G401.6 (cell line): ENCODE data around the gene ATP5PO.
"Not testable (repeated sequence)": the region's sequence is repeated elsewhere in the genome, so short reads cannot be mapped to it uniquely, and the experiment has no call there.

Experiments used
- FAIRE-seq: peaks from 2 replicates; lab custom pipeline; 2012; peaks lifted over from hg19 to GRCh38; lab: Jason Lieb, UNC

Gene ATP5PO

DNA sequence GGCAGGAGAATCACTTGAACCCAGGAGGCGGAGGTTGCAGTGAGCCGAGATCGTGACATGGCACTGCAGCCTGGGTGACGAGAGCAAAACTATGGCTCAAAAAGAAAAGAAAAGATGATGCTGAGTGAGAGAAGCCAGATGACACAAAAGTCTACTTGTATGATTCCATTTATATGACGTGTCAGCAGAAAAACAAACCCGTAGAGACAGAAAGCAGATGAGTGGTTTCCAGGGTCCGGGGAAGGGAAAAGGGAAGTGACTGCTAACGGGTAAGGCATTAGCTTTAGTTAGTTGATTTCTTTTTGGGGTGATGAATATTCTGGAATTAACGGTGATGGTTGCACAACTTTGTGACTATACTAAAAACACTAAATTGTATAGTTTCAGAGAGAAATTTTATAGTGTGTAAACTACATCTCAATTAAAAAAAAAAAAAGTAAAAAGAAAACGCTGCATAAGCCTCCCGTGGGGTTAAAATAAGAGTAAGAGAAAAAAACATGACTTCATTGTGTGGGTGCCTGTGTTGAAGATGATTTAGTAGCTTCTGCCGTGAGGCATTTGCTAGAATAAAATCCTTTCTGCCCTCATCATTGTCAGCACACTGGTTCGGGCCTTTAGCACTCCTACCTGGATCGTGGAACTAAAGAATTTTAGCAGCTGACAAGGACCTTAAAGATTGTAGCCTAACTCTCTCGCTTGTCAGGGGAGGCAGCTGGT, 24.7 kb upstream of the ATP5PO start:
- FAIRE-seq = no peak

DNA sequence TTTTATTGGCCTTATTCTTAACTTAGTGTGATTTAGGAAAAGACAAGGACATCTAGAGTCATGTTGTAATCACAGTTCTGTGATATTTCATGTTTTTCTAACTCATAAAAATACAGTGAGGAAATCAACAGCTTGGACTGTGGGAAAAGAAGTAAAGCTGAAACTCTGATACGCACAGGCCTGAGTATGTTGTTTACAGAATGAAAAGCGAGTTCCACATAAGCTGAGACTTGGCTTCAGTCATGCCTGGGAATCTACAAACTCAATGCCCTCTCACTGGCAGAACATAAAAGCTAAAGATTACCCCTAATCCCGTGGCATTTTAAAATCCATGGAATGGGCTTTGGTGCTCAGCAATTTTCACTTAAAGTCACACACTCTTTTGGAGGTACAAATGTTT, 23.6 kb upstream of the ATP5PO start:
- FAIRE-seq = no peak

DNA sequence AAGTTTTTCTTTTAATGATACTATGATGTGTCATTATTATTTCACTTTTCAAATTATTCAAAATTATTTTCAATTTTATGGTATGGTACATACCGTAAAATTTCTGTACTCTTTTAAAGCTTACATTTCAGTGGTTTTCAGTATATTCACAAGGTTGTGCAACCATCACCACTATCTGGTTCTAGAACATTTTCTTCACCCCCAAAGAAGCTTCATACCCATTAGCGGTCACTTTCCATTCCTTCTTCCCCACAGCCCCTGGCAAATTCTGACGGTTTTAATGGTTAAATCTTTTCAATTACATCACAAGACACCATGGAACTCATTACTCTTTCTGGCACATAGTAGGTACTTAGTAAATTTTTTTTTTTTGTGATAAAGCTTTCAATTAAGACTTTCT, 22.8 kb upstream of the ATP5PO start:
- no peak for FAIRE-seq

DNA sequence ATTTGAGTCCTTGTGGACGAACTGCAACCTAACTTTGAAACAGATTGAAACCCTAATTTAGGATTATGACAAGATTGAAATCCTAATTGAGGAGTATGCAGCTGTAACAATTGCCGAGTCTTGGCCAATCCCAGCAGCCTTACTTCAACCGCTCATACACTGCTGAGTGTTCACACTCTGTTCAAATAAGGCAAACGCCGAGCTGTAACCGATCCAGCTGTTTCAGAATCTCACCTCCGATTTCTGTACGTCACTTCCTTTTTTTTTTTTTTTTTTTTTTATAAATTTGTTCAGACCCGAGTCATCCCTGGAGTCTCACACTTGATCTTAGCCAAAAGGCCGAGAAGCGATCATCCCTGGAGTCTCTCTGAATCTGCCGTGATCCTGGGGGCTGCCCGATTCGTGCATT, 22.3 kb upstream of the ATP5PO start:
- no peak for FAIRE-seq

DNA sequence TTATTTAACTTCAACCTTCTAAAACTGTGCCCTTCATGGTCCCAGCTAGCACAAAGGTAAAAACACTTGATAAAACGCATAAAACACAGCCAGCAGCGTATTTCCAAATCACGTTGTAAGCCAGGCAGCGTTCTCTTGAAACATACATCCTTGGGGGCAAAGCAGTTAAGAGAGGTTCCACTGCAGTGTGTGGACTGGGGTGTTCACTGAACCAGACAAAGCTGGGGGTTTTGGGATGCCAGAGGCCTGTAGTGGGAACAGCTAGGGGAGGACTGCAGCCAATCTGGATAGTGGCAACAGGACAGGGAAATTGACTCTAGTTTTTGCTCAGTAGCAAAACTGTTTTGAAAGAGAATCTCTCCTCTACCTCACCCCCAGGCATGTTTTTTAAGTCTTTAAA, 21.5 kb upstream of the ATP5PO start:
- FAIRE-seq = no peak

DNA sequence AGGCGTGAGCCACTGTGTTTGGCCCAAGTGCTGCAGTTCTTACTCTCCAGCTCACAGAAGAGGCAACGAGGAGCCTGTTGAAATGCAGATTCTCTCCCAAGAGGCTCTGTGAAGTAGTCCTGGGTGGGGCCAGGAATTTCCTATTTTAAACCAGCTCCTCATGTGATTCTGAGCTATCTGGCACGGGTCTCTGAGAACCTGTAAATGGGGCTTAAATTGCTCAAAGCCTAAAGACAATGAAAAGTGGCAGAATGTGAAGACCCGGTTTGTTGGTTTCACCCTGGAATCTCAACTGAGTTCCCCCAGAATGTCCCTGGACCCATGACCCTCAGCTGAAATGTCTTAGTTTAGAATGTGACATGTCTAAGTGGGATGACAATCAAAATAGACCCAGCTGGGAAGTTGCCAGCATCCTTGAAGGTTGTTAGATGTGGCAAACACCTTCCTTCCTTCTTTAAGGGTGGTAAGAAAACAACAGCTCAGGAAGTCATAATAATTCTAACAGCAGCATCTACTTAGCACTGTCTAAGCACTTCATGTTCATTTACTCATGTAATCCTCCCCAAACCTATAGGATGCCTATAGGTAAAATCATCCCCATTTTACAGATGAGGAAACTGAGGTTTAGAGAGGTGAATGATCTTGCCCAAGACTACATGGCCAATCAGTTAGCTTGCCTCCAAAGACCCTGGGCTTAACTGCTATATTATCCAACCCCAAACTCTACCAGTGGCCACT, 20.9 kb upstream of the ATP5PO start:
- no peak for FAIRE-seq

DNA sequence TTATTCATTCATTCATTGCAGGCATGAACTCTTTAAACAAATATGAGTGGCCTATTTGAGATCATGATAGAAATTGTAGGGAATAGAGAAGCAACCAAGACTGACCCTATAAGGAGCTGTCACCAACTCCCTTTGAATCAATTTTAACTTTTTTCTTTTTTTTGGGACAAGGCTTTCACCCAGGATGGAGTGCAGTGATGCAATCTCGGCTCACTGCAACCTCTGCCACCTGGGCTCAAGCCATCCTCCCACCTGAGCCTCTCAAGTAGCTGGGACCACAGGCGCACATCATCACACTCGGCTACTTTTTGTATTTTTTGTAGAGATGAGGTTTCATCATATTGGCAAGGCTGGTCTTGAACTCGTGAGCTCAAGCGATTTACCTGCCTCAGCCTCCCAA, 17.1 kb upstream of the ATP5PO start:
- FAIRE-seq = no peak

DNA sequence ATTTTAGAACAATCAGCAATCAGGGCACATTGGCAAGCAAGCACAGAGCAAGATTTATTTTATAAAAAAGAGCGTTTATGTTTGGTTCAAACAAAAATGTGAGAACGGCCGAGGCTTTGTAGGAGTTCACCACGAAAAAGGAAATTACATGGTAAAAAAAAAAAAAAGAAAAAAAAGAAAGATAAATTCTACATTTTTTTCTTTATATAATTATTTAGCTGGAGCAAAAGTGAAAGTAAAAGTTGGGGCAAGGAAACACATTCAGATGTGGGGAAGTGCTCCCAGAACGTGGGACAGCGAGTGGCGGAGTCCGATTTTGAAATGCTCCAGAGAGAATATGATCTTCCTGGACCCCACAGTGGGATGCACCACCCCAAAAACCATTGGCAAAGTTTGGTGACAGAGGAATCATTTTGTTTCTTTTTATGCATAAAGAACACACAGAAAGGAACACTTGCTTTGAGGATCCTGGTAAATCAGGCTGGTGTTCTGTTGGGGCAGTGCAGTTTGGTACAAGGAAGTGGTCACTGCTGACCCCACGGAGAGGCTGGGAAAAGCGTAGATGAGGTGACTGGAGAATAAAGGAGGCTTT, 16.3 kb upstream of the ATP5PO start:
- FAIRE-seq = no peak

DNA sequence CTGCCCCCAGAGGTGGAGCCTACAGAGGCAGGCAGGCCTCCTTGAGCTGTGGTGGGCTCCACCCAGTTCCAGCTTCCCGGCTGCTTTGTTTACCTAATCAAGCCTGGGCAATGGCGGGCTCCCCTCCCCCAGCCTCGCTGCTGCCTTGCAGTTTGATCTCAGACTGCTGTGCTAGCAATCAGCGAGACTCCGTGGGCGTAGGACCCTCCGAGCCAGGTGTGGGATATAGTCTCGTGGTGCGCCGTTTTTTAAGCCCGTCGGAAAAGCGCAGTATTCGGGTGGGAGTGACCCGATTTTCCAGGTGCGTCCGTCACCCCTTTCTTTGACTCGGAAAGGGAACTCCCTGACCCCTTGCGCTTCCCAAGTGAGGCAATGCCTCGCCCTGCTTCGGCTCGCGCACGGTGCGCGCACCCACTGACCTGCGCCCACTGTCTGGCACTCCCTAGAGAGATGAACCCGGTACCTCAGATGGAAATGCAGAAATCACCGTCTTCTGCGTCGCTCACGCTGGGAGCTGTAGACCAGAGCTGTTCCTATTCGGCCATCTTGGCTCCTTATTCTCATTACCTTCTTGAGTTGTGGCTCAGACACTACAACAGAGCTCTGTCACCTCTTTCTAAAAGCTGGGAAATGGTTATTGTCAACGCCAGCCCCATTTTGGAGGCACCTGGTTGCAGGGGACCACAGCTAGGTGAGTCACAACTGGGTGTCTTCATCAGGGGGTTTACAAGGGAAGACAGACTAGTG, 15.6 kb upstream of the ATP5PO start:
- FAIRE-seq = not testable (repeated sequence)

DNA sequence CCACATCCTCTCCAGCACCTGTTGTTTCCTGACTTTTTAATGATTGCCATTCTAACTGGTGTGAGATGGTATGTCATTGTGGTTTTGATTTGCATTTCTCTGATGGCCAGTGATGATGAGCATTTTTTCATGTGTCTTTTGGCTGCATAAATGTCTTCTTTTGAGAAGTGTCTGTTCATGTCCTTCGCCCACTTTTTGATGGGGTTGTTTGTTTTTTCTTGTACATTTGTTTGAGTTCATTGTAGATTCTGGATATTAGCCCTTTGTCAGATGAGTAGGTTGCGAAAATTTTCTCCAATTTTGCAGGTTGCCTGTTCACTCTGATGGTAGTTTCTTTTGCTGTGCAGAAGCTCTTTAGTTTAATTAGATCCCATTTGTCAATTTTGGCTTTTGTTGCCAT, 10.6 kb upstream of the ATP5PO start:
- FAIRE-seq = not testable (repeated sequence)

DNA sequence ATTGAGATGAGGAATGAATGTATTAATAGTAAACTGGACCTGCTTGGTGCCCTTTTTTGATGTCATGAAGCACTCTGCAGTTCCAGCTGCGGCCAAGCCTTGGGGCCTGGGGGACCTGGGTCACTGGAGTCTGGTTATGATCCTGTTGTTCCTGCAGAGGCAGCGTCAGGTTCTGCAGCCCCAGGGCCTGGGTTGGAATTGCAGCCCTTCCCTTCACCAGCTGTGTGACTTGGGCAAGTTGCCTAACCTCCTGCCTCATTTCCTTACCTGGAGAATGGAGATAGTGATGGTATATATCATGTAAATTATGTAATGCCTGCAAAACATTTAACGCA, 9.1 kb upstream of the ATP5PO start:
- FAIRE-seq = no peak

DNA sequence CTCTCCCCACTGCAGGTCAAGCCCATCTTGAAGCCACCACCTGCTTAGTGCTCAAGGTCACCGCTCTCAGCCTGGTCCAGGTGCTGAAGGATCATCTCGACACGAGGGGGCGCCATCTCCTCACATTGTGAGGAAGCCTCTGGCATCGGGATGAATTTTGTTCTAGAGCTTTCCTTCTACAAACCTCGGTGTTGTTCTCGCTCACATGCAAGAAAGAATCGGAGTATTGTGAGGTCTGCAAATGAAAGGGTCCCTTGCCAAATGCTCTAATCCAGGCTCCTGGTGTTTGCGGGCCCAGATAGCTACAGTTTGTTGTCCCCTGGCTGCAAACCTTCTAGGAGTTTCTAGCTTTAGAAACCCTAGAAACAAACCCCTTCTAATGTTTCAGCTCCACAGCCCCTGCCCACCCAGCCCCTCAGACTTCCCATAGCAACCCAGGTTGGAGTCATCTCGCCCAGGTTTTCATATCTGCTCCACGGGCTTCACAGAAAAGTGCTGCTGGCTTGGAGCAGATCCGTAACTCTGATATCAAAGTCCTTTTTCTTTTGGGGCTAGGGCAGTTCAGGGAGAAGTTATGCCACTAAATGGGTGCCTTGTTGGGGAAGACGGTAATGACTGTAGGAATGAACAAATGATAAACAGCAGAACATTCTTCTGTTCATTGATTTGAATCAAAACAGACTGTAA, 8.6 kb upstream of the ATP5PO start:
- peak; percentile 87 for FAIRE-seq

DNA sequence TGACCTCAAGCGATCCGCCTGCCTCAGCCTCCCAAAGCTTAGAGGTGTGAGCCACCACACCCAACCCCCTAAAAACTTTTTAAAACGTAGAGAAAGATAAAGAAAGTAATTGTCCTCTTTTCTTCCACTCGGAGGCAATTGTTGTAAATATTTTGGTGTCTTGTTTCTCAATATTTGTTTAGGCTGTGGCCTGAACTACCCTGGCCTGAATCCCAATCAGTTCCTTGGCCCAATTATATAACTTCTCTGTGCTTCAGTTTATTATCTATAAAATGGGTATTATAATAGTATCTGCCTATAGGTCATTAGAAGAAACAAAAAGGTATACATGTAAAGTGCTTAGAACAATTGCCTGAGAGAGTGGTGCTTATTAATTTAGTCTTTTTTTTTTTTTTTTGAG, 1.8 kb upstream of the ATP5PO start:
- FAIRE-seq = no peak

DNA sequence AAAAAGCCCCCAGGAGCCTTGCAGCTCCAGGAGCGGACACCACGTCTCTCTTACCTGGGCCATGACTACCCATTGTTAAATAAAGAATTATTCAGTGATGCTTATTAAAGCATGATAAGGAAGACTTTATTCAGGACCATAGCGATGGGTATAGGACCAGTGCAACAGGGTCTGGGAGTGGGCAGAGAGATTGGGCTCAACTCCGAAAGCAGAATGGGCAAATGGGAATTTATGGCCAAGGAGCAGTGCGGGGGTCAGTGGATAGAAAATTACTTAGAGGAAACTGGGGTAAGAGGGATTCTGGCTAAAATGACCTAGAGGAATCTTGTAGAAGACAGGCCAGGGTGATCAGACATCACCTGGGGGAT, 580 bp upstream of the ATP5PO start:
- no peak for FAIRE-seq

DNA sequence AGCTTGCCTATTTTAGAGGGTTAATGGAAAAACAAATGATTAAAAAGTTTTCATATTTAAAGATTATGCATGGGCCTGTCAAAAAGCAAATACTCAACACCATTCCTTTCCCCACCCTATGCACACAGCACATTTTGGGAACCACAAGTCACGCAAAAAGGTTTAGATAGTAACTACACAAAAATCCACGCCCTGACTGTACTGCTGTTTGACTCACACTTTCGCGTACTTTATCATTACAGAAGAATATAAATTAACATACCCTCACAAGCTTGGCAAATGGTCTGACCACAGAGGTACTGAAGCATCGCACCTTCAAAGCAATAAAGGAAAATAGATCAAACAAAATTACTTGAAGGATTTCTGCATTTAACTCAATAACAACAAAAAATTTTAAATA, 1.4 kb downstream of the ATP5PO start:
- no peak for FAIRE-seq

DNA sequence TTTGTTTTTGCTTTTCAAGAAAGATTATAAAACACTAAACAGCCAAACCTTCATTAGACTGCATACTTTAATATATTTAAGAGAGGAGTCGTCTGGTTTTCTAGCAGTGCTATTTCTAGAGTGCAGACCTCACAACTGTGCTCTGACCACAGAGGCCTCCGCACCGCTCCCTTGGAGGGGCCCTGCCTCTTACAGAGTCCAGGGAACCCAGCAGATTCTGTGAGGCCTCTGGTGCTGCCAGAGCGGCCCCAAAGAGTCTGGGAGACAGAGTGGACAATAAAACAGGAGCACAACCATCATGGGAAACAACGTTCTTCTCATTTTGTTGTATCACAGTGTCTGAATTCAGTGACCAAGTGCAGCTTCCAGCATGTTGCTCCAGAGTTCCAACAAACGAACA, 5.8 kb downstream of the ATP5PO start:
- no peak for FAIRE-seq

DNA sequence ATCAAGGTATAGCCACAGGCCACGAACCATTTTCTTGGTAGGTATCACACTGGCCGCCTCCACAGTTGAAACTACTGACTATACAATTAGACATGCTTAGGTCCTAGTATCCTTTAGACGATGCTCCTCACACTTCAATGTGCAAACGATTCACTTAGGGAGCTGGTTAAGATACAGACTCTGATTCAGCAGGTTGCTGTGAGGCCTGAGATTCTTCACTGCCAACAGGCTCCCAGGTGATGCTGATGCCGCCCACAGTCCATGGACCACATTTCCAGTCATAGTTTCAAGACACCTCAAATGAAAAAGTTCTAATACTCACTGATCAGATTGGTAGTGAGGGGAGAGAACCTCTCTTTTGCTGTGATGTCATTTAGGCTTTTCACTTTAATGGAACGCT, 6.8 kb downstream of the ATP5PO start:
- FAIRE-seq = no peak

DNA sequence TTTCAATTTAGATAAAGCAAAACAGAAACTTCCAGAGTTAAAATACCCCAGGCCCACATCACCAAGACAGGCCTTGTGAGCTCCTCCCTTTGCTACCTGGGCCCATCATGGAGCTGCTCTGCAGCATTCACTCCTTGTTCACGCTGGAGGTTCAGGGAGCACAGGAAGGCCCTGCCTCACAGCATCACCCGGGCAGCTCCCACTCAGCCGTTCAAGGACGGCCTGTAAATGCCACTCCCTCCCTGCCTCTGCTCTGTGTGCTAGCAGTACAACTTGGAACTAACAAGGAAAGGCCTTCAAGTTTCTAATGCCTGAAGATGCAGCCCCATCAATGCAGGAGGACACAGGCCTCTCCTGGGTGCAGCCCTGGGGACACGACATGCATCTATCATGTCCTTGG, 11.6 kb downstream of the ATP5PO start:
- FAIRE-seq = no peak

DNA sequence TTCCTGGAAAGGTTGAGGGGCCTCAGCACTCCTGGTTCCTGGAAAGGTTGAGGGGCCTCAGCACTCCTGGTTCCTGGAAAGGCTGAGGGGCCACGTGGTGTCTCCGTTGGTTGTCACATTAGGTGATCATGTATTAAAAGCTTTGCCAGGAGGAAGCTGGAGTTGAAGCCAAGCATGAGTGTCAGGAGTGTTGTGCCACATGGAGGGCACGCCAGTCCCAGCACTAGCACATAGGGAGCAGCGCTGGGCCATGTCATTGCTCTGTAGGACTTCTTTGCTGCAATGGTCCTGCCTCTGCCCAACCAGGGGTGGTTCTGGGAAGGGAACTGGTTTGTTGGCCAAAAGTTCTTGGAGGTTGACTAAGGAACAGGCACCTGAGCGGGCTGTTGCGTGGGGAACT, 13.3 kb downstream of the ATP5PO start:
- no peak for FAIRE-seq

DNA sequence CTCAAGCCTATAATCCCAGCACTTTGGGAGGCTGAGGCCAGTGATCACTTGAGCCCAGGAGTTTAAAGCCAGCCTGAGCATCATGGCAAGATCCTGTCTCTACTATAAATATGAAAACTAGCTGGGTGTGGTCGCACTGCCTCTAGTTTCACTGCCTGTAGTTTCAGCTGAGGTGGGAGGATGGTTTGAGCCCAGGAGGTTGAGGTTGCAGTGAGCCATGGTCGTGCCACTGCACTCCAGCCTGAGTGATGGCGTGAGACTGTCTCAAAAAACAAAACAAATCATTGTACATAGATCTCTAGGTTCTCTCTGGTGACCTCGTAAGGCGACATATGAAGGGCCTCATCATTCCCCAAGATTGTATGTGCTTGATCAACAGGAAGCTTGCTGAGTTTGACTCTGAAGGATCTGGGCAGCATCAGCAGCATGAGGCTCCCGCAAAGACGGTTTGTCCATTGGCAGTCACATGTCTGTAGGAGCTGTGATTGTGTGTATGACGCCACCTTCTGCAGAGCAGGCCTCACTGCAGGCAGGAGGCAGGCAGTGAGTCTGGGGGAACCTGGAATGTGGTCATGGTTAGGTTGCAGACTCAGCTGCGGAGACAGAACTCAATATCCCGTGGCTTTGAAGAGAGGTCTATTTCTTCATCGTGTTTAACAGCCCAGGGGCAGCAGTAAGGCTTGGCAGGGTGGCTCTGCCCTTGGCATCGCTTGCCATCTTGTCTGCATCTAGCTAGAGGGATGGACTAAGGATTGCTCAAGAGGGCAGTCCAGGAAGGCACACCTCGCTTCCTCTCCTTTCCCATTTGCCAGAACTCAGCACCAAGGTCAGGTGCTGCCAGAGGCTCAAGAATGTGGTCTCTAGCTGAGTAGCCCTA, 14.0 kb downstream of the ATP5PO start:
- peak; percentile 69 for FAIRE-seq

DNA sequence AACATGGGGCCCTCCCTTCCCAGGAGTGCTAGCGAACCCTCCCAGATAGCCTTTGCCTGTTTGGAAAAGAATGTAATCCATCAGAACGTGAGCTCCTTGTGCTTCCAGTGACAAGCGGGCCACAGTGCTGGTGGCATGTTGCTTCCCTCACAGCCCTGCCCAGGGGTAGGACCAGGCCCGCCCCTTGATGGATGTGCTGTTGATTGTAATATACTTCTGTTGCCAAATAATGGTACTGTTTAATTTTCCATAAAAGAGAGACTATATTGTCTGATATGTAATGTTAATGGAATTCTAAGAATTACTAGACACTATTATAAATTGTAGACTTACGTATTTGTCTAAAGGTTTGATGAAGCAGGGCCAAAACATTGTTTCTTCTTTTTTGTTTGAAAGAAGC, 16.4 kb downstream of the ATP5PO start:
- no peak for FAIRE-seq

DNA sequence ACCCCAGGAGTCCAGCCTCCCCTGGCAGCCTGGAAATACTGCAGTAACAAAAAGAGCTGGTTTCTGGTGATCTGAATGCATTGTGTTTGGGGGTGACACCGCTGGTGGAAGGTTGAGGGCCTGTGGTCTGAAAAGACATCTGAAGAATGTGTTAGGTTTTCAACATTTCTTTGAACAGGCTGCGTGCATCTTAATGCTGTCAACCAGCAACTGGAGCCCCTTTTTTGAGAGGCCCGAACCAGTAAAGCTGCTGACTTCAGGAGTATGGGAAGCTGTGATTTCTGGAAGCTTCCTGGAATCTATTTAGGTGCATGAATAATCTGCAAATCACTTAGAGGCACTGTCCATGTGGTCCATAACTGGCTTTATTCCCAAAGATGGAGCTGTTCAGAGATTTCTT, 17.0 kb downstream of the ATP5PO start:
- FAIRE-seq = no peak
